Right lobe of liver (tissue), 6 donors: ENCODE data around the gene PTPRN2. TPM values are rescaled to one million over a fixed set of nuclear protein-coding genes. Genes with fewer than 3 reads are reported as not detected.

Experiments
- ATAC-seq, 4 donors: fragments of 200-7000 bp; cut with Tn5 transposase; one replicate each; pipeline ENCODE4 v1.9.1; 2020; ENCODE audit warnings: mild to moderate bottlenecking in 4 of 4, moderate library complexity in 4 of 4
- DNase-seq, 3 donors: peaks; one replicate each; pipeline ENCODE4 v3.0.0-alpha.2; 2020
- H3K27ac ChIP-seq, 3 donors: fragments of 200-600 bp; one replicate each; pipeline ENCODE4 v1.8.0; 2022
- H3K27me3 ChIP-seq, 2 donors: fragments of 200-600 bp; one replicate each; pipeline ENCODE4 v1.8.0; 2022
- H3K36me3 ChIP-seq, 4 donors: fragments of 200-600 bp; sonication (generic) in 1 of 4; one replicate each; pipeline versions ENCODE4 v1.5.1 to v1.8.0; 2017 to 2022; ENCODE audit warnings: control low read depth in 1 of 4
- H3K4me1 ChIP-seq, 4 donors: fragments of 200-600 bp; sonication (generic) in 1 of 4; one replicate each; pipeline versions ENCODE4 v1.5.1 to v1.8.0; 2017 to 2022; ENCODE audit warnings: control low read depth in 1 of 4
- H3K4me3 ChIP-seq, 3 donors: fragments of 200-600 bp; one replicate each; pipeline ENCODE4 v1.8.0; 2022
- H3K9me3 ChIP-seq, 4 donors: fragments of 200-600 bp; sonication (generic) in 1 of 4; one replicate each; pipeline versions ENCODE4 v1.5.1 to v1.8.0; 2017 to 2022; ENCODE audit warnings: control low read depth in 1 of 4
- POLR2A ChIP-seq: fragments of 450-650 bp; IDR thresholded peaks from one replicate; pipeline ENCODE4 v1.6.1; 2017; ENCODE audit warnings: antibody characterized with exemption, mild to moderate bottlenecking
- WGBS: methylation state at CpG from one replicate; pipeline ENCODE4 v1.1.6; 2018; ENCODE audit warnings: low coverage, low lambda C conversion rate; ENCODE audit not compliant: insufficient coverage; ENCODE audit errors: missing lambda C conversion rate; 5-methylcytosine and 5-hydroxymethylcytosine counted together
- intact Hi-C, 2 donors: fragments of 100-400 bp; cut with DNase I; formaldehyde crosslinking; loops; one replicate each; pipeline versions ENCODE4 v1.11.2 to v1.14.1; 2022
- total RNA-seq, 6 experiments: library from RNA; depleted of rRNA in 2 of 6; stranded (reverse); fragments of >200 nt in 2 of 6; fragmentation: NEBNext Ultra II Directional in 3 of 6; extraction: Animal tissue kit (Norgen Biotek cat#: 25700) in 3 of 6; gene quantifications; one replicate each; pipeline versions ENCODE4 v1.1.0 to v1.2.4, GENCODE V29; 2016 to 2023
- TF ChIP-seq, protein P1 (sequence below), 4 donors: fragments of 200-600 bp in 3 of 4; fragments of 450-650 bp in 1 of 4; IDR thresholded peaks; one replicate each; pipeline versions ENCODE4 v1.5.1 to v1.8.0; 2016 to 2022; ENCODE audit warnings: antibody characterized with exemption in 4 of 4, mild to moderate bottlenecking in 2 of 4
- donor health status: DM: no; HTN: yes; CAD: no.
- donor health status: DM: no; HTN: no; CAD: no.
- donor health status: DM: no; HTN: no; CAD: no.
- donor health status: DM: no; HTN: yes; CAD: no.
- donor health status: DM: no; HTN: yes; CAD: no.

The PTPRN2 gene
- total RNA-seq, 6 experiments from 2014 or later, result 0.15 to 0.87 (median 0.67) TPM

DNA sequence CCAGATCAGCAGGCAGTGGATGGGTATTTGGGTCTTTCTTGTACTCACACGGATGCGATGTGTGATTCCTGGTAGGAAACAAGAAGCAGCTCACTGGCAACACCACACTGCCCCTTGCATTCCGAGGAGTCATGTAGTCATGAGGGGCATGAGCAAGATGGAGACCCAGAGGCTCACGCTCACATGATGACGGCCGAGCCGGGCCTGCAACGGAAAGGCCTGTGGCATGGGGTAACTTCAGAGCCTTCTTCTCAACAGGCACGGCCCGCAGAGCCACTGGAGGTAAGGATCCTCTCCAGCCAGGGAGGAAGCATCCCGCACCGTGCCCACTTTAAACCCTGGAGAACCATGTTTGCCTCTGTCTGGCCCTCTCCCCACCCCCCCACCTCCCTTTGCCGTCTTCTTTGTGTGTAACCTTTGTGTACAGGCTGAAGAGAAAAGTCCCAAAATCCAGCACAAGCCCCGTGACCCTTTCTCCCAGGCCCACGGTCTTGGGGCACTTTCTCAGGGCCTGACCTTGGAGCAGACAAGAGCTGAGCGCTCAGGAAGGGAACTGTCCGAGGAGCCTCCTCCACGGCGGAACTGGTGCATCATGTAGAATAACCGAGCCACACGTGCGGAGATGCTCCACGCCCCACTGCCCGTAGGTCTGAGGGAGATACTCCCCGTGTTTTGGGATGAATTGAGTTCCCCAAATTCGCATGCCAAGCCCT is 734.4 kb downstream of the PTPRN2 start:
- Histone ChIP-seq H3K27me3 (no peaks in the 10 kb centered on the region), H3K36me3 (no peaks in the 10 kb centered on the region), H3K4me1 (peaks cover 0 to 3% (median 0%) of the 10 kb centered on the region in 4 donors), H3K4me3 (no peak overlapping the region), H3K27ac (no peak overlapping the region), H3K9me3 (no peaks in the 10 kb centered on the region)
- ATAC-seq (no peak), DNase-seq (peak in 1 of 3 donors; percentile 49)
- 54% methylated on average over 2 of the region's 26 CpGs for WGBS
- no peak for TF ChIP-seq POLR2A
- TF ChIP-seq, protein P1, sequence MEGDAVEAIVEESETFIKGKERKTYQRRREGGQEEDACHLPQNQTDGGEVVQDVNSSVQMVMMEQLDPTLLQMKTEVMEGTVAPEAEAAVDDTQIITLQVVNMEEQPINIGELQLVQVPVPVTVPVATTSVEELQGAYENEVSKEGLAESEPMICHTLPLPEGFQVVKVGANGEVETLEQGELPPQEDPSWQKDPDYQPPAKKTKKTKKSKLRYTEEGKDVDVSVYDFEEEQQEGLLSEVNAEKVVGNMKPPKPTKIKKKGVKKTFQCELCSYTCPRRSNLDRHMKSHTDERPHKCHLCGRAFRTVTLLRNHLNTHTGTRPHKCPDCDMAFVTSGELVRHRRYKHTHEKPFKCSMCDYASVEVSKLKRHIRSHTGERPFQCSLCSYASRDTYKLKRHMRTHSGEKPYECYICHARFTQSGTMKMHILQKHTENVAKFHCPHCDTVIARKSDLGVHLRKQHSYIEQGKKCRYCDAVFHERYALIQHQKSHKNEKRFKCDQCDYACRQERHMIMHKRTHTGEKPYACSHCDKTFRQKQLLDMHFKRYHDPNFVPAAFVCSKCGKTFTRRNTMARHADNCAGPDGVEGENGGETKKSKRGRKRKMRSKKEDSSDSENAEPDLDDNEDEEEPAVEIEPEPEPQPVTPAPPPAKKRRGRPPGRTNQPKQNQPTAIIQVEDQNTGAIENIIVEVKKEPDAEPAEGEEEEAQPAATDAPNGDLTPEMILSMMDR (IDR thresholded peaks at IDR 0.05), result no peak
- intact Hi-C loops, result no loop called here

DNA sequence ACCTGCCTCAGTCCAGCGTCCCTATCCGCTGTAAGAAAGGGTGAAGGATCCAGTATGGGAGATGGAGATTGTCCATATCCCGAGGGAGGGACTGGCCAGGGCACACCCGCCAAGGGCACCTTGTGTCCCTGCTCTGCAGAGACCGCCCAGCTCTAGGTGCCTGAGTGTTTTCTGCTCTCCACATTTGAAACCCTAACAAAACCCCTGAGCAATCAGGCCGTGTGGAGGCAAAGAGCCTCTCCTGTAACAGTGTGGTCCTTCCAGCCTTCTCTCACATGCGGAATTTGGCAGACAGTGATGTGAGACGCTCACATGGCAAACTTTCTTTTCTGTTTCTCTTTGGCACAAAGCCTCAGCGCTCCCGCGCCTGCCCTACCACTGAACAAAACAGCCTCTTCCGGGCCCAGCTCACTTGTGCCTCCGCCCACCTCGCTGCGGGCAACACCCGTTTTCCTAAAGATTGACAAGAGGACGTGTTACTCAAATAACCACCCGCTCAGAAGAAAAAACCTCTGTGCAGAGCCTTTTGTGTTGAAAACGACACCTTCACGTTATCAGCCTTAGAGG is 736.0 kb downstream of the PTPRN2 start:
- Histone ChIP-seq H3K27ac (no peak overlapping the region), H3K27me3 (no peaks in the 10 kb centered on the region), H3K9me3 (no peaks in the 10 kb centered on the region), H3K36me3 (no peaks in the 10 kb centered on the region), H3K4me1 (peaks cover 0 to 3% (median 0%) of the 10 kb centered on the region in 4 donors), H3K4me3 (no peak overlapping the region)
- intact Hi-C loops, result no loop called here
- 15% methylated on average over 14 of the region's 20 CpGs for WGBS
- TF ChIP-seq, protein P1 (IDR thresholded peaks at IDR 0.05), result no peak
- TF ChIP-seq POLR2A, result no peak
- DNase-seq (peak; percentile 75 to 80 (median 78)), ATAC-seq (peak; percentile 63 to 77 (median 71))

DNA sequence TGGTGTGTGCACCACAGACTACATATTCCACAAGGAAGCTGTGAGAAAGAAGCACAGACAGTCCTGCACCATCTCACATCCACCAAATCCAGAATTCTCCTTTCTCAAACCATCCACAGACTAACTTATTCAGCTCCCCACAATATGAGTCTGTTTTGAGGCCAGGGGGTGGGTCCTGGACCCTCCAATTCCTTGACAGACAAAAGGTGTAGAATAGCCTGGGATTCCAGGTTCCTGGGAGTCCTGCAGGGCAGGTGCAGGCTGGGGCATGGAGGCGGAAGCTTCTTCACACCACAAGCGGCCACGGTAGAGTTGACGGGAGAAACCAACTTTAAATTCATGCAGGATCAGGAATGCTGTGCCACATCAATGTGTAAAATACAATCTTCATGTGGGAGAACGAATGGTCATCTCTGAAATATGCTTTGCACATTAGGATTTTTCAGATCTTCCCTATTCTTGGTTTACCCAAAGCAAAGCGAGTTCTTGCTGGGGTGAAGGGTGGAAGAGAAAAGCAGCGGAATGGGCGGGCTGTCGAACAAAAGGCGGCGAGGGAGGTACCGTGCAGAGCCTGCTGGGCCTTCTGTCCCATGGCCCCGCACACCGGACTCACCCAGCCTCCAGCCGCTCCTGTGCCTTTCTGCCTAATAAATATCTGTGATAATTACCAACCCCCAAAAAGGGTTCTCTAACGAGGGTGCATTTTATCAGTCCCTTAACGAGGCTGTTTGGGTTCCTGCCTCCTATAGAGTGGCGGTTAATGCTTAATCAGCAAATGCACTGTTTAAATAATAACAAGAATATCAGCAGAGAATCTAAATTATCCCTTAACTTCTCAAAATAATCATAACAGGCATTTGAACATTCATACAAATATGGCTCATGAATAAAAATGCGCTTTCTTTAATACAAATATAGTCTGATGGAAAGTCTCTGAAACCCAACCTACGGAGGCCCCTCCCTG is 736.9 kb downstream of the PTPRN2 start:
- ATAC-seq, result no peak
- no peak for TF ChIP-seq POLR2A
- TF ChIP-seq, protein P1 (IDR thresholded peaks at IDR 0.05), result no peak
- intact Hi-C loops, result no loop called here
- no peak overlapping the region for H3K4me3 ChIP-seq
- H3K27ac ChIP-seq, result no peak overlapping the region
- DNase-seq, result no peak
- no peaks in the 10 kb centered on the region for H3K9me3 ChIP-seq
- no peaks in the 10 kb centered on the region for H3K36me3 ChIP-seq
- H3K4me1 ChIP-seq, result peaks cover 0 to 3% (median 0%) of the 10 kb centered on the region in 4 donors
- WGBS, result 79% methylated on average over 19 of the region's 20 CpGs
- H3K27me3 ChIP-seq, result no peaks in the 10 kb centered on the region

DNA sequence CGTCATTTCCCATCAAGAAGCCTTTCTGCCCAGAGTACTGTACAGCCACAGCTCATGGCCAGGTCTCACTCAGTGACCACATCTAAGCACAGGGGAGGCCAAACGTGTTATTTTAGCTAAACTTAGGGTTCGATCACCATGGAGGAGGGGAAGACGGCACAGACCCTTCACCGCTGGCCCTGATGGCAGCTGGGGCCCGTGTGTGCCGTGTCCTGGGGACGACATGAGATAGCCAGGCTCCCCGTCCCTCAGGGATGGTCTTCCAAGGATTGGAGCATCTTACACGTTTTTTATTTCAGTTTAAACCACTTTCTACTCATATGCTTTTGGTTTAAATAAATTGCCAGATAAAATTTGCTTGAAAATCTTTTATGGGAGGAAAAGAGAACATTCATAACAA is 737.9 kb downstream of the PTPRN2 start:
- H3K27me3 ChIP-seq, result no peaks in the 10 kb centered on the region
- no peak overlapping the region for H3K4me3 ChIP-seq
- TF ChIP-seq POLR2A, result no peak
- TF ChIP-seq, protein P1 (IDR thresholded peaks at IDR 0.05), result no peak
- H3K36me3 ChIP-seq, result no peaks in the 10 kb centered on the region
- no peak overlapping the region for H3K27ac ChIP-seq
- DNase-seq (no peak), ATAC-seq (no peak)
- no peaks in the 10 kb centered on the region for H3K9me3 ChIP-seq
- H3K4me1 ChIP-seq, result peaks cover 0 to 3% (median 0%) of the 10 kb centered on the region in 4 donors
- WGBS, result 27% methylated on average over 3 of the region's 10 CpGs
- intact Hi-C loops, result no loop called here
